Measurements from ENCODE around the gene ZFP36. TPM values are rescaled to one million over a fixed set of nuclear protein-coding genes. Genes with fewer than 3 reads are reported as not detected.
A peak's percentile ranks its signal among the peaks of the same experiment; 100 is the strongest.

The ZFP36 gene
- total RNA-seq, 2 donors from 2014 or later = 16.1 to 23.4 TPM

DNA sequence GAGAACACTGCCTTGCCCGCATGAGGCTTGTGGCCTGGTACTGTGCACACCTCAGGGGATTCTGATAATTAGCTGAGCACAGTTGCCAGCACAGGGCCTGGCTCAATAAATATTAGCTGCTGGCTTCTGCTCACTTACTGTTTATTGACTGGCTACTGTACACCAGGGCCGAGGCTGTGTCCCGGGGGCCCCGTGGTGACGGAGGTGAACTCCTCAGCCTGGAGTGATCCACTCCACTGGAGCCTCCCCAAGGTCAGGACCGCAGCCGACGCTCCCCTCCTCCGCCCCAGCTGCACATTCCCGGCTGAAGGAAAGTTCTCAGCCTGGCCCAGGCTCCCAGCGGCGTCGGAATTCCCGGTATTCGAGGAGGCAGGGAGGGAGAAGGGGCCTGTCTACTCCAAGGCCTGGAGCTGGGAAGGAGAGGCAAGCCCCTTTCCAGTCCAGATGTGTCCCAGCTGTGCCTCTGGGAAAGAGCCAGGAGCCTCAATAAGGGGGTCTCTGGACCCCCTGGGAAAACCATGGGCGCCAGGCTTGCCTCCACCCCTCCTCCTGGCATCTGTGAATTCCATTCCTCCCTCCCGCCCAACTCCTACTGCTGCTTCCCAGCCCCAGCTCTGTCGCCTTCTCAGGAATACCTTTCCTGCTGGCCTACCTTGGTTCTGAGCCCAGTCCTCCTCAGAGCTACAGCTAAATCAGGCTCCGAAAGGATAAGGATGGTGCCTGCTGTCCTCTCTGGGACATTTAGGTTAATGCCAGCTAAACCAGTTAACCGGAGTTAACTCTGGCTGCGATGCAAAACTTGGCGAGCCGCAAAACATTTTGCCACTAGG, 21.9 kb downstream of the ZFP36 start:
- peaks cover 10% of the 10 kb centered on the region for H3K4me1 Mint-ChIP-seq
- no peaks in the 10 kb centered on the region for H3K27me3 Mint-ChIP-seq (ENCODE audit: insufficient read depth)
- H3K9me3 Mint-ChIP-seq = no peaks in the 10 kb centered on the region
- H3K27ac Mint-ChIP-seq = peak overlapping the region; percentile 97
- TF ChIP-seq CTCF (conservative IDR thresholded peaks at IDR 0.05) = peak; percentile 36
- 27 to 30% methylated on average over 9 to 23 of the region's 23 CpGs for WGBS, 2 experiments (ENCODE audit: insufficient coverage in 1 of 2, insufficient read length in 1 of 2)
- H3K9ac ChIP-seq (ENCODE audit: extremely low read depth, low read length, poor library complexity, severe bottlenecking) = peak overlapping the region; percentile 71
- peak; percentile 97 for DNase-seq
- peaks cover 32% of the 10 kb centered on the region for H3K36me3 Mint-ChIP-seq (ENCODE audit: low read depth)
- H3K4me3 Mint-ChIP-seq = peak overlapping the region; percentile 43
- H3K9me3 ChIP-seq (ENCODE audit: control insufficient read depth, low read length) = no peaks in the 10 kb centered on the region
- no peaks in the 10 kb centered on the region for H3K27me3 ChIP-seq (ENCODE audit: control insufficient read depth, insufficient read depth, low read length, poor library complexity, severe bottlenecking)
- H3K36me3 ChIP-seq (ENCODE audit: control insufficient read depth, insufficient read depth, low read length) = peaks cover 39% of the 10 kb centered on the region
- H3K27ac ChIP-seq (ENCODE audit: low read depth, low read length) = peak overlapping the region; percentile 95
- H3K4me1 ChIP-seq (ENCODE audit: control insufficient read depth, insufficient read depth, low read length) = peaks cover 6% of the 10 kb centered on the region
- H3K4me3 ChIP-seq (ENCODE audit: low read length) = no peak overlapping the region

- H3K27ac ChIP-seq (ENCODE audit: low read depth, low read length) = peak overlapping the region; percentile 4
- no peak for TF ChIP-seq CTCF (conservative IDR thresholded peaks at IDR 0.05)
- H3K27ac Mint-ChIP-seq = peak overlapping the region; percentile 93
- H3K4me1 Mint-ChIP-seq = peaks cover 22% of the 10 kb centered on the region
- H3K27me3 Mint-ChIP-seq (ENCODE audit: insufficient read depth) = no peaks in the 10 kb centered on the region
- DNase-seq = peak; percentile 80
- no peaks in the 10 kb centered on the region for H3K9me3 ChIP-seq (ENCODE audit: control insufficient read depth, low read length)
- no peak overlapping the region for H3K4me3 ChIP-seq (ENCODE audit: low read length)
- peaks cover 34% of the 10 kb centered on the region for H3K36me3 ChIP-seq (ENCODE audit: control insufficient read depth, insufficient read depth, low read length)
- peaks cover 37% of the 10 kb centered on the region for H3K36me3 Mint-ChIP-seq (ENCODE audit: low read depth)
- H3K4me1 ChIP-seq (ENCODE audit: control insufficient read depth, insufficient read depth, low read length) = peaks cover 6% of the 10 kb centered on the region
- H3K27me3 ChIP-seq (ENCODE audit: control insufficient read depth, insufficient read depth, low read length, poor library complexity, severe bottlenecking) = no peaks in the 10 kb centered on the region
- H3K4me3 Mint-ChIP-seq = no peak overlapping the region
- no peak overlapping the region for H3K9ac ChIP-seq (ENCODE audit: extremely low read depth, low read length, poor library complexity, severe bottlenecking)
- 82 to 83% methylated on average over 24 to 25 of the region's 25 CpGs for WGBS, 2 experiments (ENCODE audit: insufficient coverage in 1 of 2, insufficient read length in 1 of 2)
- H3K9me3 Mint-ChIP-seq = no peaks in the 10 kb centered on the region
Measured at GRCh38 chr19:39430675-39431593, 24.3 kb downstream of the ZFP36 start.

GRCh38 chr19:39432677-39433025, 26.0 kb downstream of the ZFP36 start:
- Histone ChIP-seq H3K4me3 (ENCODE audit: low read length) (no peak overlapping the region), H3K4me1 (ENCODE audit: control insufficient read depth, insufficient read depth, low read length) (peaks cover 6% of the 10 kb centered on the region), H3K27ac (ENCODE audit: low read depth, low read length) (no peak overlapping the region), H3K27me3 (ENCODE audit: control insufficient read depth, insufficient read depth, low read length, poor library complexity, severe bottlenecking) (no peaks in the 10 kb centered on the region), H3K9me3 (ENCODE audit: control insufficient read depth, low read length) (no peaks in the 10 kb centered on the region), H3K9ac (ENCODE audit: extremely low read depth, low read length, poor library complexity, severe bottlenecking) (no peak overlapping the region), H3K36me3 (ENCODE audit: control insufficient read depth, insufficient read depth, low read length) (peaks cover 31% of the 10 kb centered on the region)
- Mint-ChIP-seq H3K9me3 (no peaks in the 10 kb centered on the region), H3K4me3 (no peak overlapping the region), H3K27me3 (ENCODE audit: insufficient read depth) (no peaks in the 10 kb centered on the region), H3K27ac (peak overlapping the region; percentile 61), H3K36me3 (ENCODE audit: low read depth) (peaks cover 37% of the 10 kb centered on the region), H3K4me1 (peaks cover 30% of the 10 kb centered on the region)
- no peak for DNase-seq
- 97 to 100% methylated on average over 7 to 8 of the region's 8 CpGs for WGBS, 2 experiments (ENCODE audit: insufficient coverage in 1 of 2, insufficient read length in 1 of 2)
- TF ChIP-seq CTCF (conservative IDR thresholded peaks at IDR 0.05) = no peak

Measured in endodermal cell (in vitro differentiated cells).